ENCODE results near the gene ANKFY1.

ANKFY1 gene

DNA sequence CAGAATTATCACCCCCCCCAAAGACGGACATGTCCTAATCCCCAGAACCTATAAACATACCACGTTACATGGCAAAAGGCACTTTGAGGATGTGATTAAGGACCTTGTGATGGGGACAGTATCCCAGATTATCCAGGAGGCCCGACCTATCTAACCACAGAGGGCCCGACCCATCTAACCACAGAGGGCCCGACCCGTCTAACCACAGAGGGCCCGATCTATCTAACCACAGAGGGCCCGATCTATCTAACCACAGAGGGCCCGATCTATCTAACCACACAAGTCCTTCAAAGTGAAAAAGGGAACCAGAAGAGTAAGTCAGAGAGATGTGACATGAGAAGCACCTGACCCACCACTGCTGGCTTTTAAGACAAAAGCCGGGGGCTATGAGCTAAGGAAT, 56.8 kb downstream of the ANKFY1 start:
- no peak for DNase-seq
- H3K36me3 ChIP-seq = peaks cover 50% of the 10 kb centered on the region
- TF ChIP-seq, protein P1, sequence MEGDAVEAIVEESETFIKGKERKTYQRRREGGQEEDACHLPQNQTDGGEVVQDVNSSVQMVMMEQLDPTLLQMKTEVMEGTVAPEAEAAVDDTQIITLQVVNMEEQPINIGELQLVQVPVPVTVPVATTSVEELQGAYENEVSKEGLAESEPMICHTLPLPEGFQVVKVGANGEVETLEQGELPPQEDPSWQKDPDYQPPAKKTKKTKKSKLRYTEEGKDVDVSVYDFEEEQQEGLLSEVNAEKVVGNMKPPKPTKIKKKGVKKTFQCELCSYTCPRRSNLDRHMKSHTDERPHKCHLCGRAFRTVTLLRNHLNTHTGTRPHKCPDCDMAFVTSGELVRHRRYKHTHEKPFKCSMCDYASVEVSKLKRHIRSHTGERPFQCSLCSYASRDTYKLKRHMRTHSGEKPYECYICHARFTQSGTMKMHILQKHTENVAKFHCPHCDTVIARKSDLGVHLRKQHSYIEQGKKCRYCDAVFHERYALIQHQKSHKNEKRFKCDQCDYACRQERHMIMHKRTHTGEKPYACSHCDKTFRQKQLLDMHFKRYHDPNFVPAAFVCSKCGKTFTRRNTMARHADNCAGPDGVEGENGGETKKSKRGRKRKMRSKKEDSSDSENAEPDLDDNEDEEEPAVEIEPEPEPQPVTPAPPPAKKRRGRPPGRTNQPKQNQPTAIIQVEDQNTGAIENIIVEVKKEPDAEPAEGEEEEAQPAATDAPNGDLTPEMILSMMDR (IDR thresholded peaks at IDR 0.05; ENCODE audit: low read depth, low read length) = no peak

DNA sequence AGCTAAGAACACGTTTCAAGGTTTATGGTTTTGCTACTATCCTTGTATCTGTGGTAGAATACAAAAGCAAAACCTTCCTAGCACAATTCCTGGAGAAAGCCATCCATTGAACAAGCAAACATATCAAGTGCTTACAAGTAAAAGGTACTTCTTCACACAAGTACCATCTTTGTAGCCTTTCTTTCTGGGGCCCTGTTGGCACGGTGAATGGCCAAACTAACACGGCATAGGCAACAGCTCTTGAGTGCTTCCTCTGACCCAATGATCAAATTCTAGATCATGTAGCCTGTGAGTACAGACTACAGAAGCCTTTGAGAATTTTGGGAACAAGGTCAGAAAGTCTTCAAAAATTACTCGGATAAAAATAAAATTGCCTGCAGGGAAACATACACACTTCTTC, 57.9 kb downstream of the ANKFY1 start:
- Histone ChIP-seq H3K27me3 (ENCODE audit: insufficient read depth, low read depth, severe bottlenecking) (no peaks in the 10 kb centered on the region), H3K9me3 (ENCODE audit: severe bottlenecking) (no peaks in the 10 kb centered on the region), H3K36me3 (peaks cover 50% of the 10 kb centered on the region), H3K27ac (no peak overlapping the region), H3K4me3 (ENCODE audit: low read depth, low read length) (no peak overlapping the region)
- TF ChIP-seq, protein P1 (IDR thresholded peaks at IDR 0.05; ENCODE audit: low read depth, low read length) = no peak
- no peak for DNase-seq

More for the DNA sequence above, 56.8 kb downstream of the ANKFY1 start:
- Histone ChIP-seq H3K9me3 (ENCODE audit: severe bottlenecking) (no peaks in the 10 kb centered on the region), H3K27me3 (ENCODE audit: insufficient read depth, low read depth, severe bottlenecking) (no peaks in the 10 kb centered on the region), H3K27ac (no peak overlapping the region), H3K4me3 (ENCODE audit: low read depth, low read length) (no peak overlapping the region)

DNA sequence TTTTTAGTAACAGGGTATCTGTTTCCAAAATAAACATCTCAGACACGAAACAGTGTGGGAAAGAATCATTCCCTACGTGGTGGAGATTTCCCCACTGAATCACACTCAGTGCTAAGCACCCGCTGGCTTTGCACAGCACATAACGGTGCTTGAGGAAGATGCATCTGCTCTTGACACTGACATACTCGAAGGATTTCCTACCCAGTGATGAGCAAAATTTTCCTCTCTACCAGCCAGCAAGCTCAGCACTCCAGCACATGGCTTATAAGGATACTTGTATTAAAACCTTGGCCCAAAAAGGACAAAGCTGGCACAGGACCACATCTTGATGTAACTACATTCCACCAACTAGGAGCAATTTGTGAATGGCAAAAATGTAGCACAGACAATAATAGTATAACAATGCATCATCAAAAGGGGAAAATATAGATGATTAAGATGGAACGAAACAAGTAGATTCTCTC, 59.0 kb downstream of the ANKFY1 start:
- H3K4me3 ChIP-seq (ENCODE audit: low read depth, low read length) = no peak overlapping the region
- H3K9me3 ChIP-seq (ENCODE audit: severe bottlenecking) = no peaks in the 10 kb centered on the region
- TF ChIP-seq, protein P1 (IDR thresholded peaks at IDR 0.05; ENCODE audit: low read depth, low read length) = no peak
- no peak for DNase-seq
- no peak overlapping the region for H3K27ac ChIP-seq
- no peaks in the 10 kb centered on the region for H3K27me3 ChIP-seq (ENCODE audit: insufficient read depth, low read depth, severe bottlenecking)
- H3K36me3 ChIP-seq = peaks cover 56% of the 10 kb centered on the region

DNA sequence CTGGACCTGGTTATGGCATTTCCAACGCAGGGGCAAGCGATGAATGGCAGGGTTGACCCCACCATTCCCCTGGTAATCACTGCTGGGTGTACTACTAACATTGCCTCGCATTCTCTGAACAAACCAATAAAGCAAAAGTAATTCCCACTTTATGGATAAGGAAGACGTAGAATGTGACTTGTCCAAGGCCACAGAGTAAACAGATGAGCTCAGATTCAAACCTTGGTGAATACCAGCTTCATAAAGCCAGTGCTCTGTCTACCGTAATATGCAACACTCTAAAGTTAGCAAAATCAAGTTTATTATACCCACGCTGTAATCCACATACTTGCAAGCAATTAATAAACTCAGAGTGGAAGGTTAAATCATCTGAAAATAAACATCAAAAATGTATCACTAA, 59.6 kb downstream of the ANKFY1 start:
- TF ChIP-seq, protein P1 (IDR thresholded peaks at IDR 0.05; ENCODE audit: low read depth, low read length) = no peak
- DNase-seq = no peak
- no peak overlapping the region for H3K4me3 ChIP-seq (ENCODE audit: low read depth, low read length)
- H3K36me3 ChIP-seq = peaks cover 51% of the 10 kb centered on the region
- H3K9me3 ChIP-seq (ENCODE audit: severe bottlenecking) = no peaks in the 10 kb centered on the region
- no peaks in the 10 kb centered on the region for H3K27me3 ChIP-seq (ENCODE audit: insufficient read depth, low read depth, severe bottlenecking)
- H3K27ac ChIP-seq = no peak overlapping the region

DNA sequence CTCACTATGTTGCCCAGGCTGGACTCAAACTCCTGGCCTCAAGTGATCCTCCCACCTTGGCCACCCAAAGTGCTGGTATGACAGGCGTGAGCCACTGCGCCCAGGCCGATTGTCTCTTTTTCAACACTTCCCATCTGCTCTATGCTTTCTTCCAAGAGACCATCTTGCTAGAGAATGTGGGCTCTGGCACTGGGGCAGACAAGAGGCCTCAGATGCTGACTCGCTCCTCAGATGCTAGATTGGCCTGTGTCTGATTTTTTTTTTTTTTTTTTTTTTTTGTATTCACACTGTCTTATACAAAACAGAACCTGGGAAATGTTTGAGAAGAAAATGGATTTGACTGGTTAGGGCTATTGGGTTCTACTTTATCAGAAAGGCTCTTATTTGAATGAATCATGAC, 62.6 kb downstream of the ANKFY1 start:
- DNase-seq = no peak
- Histone ChIP-seq H3K27ac (no peak overlapping the region), H3K27me3 (ENCODE audit: insufficient read depth, low read depth, severe bottlenecking) (no peaks in the 10 kb centered on the region), H3K9me3 (ENCODE audit: severe bottlenecking) (no peaks in the 10 kb centered on the region), H3K4me3 (ENCODE audit: low read depth, low read length) (no peak overlapping the region), H3K36me3 (peaks cover 45% of the 10 kb centered on the region)
- TF ChIP-seq, protein P1 (IDR thresholded peaks at IDR 0.05; ENCODE audit: low read depth, low read length) = no peak

DNA sequence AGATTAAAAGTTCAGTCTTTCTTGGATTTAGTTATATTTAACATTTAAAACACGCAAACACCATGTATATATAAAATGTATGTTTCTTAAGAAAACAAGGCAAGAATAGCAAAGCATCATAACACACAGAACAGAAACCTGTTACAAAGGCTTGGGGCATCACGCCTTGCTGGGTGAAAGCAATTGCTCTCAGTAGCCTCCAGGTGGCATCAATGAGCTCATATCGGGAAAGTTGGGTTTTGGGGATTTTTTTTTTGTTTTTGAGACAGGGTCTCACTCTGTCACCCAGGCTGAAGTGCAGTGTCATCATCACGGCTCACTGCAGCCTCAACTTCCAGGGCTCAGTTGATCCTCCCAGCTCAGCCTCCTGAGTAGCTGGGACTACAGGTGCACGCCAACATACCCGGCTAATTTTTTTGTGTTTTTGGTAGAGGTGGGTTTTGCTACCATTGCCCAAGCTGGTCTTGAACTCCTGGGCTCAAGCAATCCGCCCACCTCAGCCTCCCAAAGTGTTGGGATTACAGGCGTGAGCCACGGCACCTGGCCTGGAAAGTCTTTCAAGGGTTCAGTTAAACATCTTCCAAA, 63.9 kb downstream of the ANKFY1 start:
- no peak for DNase-seq
- H3K36me3 ChIP-seq = peaks cover 44% of the 10 kb centered on the region

More for the DNA sequence above, 63.9 kb downstream of the ANKFY1 start:
- H3K27ac ChIP-seq = no peak overlapping the region
- H3K9me3 ChIP-seq (ENCODE audit: severe bottlenecking) = no peaks in the 10 kb centered on the region
- H3K4me3 ChIP-seq (ENCODE audit: low read depth, low read length) = no peak overlapping the region
- TF ChIP-seq, protein P1 (IDR thresholded peaks at IDR 0.05; ENCODE audit: low read depth, low read length) = peak; percentile 71
- H3K27me3 ChIP-seq (ENCODE audit: insufficient read depth, low read depth, severe bottlenecking) = no peaks in the 10 kb centered on the region
